Measurements from ENCODE around the gene TMEM126B. TPM values are rescaled to one million over a fixed set of nuclear protein-coding genes. Genes with fewer than 3 reads are reported as not detected.

TMEM126B gene
- total and polyA plus RNA-seq, 2 donors (not counting 1 experiment from before 2014, with no cell fraction given): 21.7 to 38.5 TPM

DNA sequence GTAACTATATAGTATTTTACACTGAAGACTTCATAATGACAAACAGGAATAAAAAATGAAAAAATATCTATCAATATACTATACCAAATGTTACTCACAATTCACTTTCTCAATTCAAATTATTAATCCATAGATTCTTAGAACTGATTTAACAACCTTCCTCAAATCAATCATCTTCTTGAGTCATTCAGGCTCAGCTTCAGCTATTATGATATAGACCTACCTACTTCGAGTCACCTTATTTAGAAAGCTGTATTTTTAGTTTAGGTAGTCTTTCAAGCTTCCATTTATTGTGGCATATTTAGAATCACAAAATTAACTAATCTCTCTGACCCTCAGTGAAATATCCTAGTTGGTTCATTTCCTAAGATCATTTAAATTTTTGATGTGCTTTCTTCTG, 28.4 kb downstream of the TMEM126B start:
- H3K27me3 ChIP-seq (replicated peaks in 1 of 4; ENCODE audit: control extremely low read depth in 1 of 4, control insufficient read depth in 3 of 4, insufficient read depth in 4 of 4, low read length in 3 of 4): no peaks in the 10 kb centered on the region
- Mint-ChIP-seq H3K4me3 (no peak overlapping the region), H3K27me3 (no peaks in the 10 kb centered on the region), H3K4me1 (peaks cover 24% of the 10 kb centered on the region), H3K9me3 (ENCODE audit: insufficient read depth) (no peaks in the 10 kb centered on the region), H3K27ac (no peak overlapping the region)
- peaks cover 7 to 45% of the 10 kb centered on the region in 2 experiments for H3K36me3 ChIP-seq (replicated peaks in 1 of 2; ENCODE audit: control extremely low read depth in 1 of 2, control insufficient read depth in 1 of 2, extremely low read depth in 1 of 2, insufficient read depth in 2 of 2, low read length in 1 of 2)
- peak overlapping the region in 1 of 2 donors; percentile 2 for H3K27ac ChIP-seq (ENCODE audit: low read length in 2 of 2)
- intact Hi-C loops (cut with micrococcal nuclease): no loop called here
- H2AFZ ChIP-seq (ENCODE audit: insufficient read depth, low read depth, low read length, poor library complexity, severe bottlenecking): no peak overlapping the region
- no peak for DNase-seq
- H3K4me1 ChIP-seq (ENCODE audit: control insufficient read depth in 2 of 2, insufficient read depth in 2 of 2, low read length in 2 of 2): peaks cover 0 to 6% of the 10 kb centered on the region in 2 donors
- peaks cover 17% of the 10 kb centered on the region for H4K20me1 ChIP-seq (ENCODE audit: control insufficient read depth, insufficient read depth, low read length, poor library complexity, severe bottlenecking)
- no peak overlapping the region for H3K4me3 ChIP-seq (ENCODE audit: control extremely low read depth in 1 of 5, extremely low read depth in 1 of 5, insufficient read depth in 1 of 5, low read depth in 2 of 5, low read length in 4 of 5)
- ChIA-PET POLR2A (no interaction called here), CTCF (interaction anchor here (0.9 kb wide), 1 partner anchor 23 kb away, joined by 3 read pairs; no protein-coding TSS in a partner anchor)
- no CpG with 5 or more reads among the region's 1 CpG for WGBS (ENCODE audit: insufficient coverage)
- no peak for ATAC-seq (ENCODE audit: low read depth)
- H3K79me2 ChIP-seq (ENCODE audit: control insufficient read depth, insufficient read depth, low read length): peaks cover 29% of the 10 kb centered on the region
- no peak for TF ChIP-seq CTCF (IDR thresholded peaks at IDR 0.05)
- no peak for TF ChIP-seq EZH2 (IDR thresholded peaks at IDR 0.05; ENCODE audit: borderline replicate concordance, insufficient read depth, low read depth, low read length, poor library complexity, severe bottlenecking)
- H3K4me2 ChIP-seq (replicated peaks; ENCODE audit: low read depth, low read length, poor library complexity, severe bottlenecking): no peak overlapping the region
- no peaks in the 10 kb centered on the region for H3K9me3 ChIP-seq (ENCODE audit: control extremely low read depth in 1 of 3, control insufficient read depth in 2 of 3, insufficient read depth in 1 of 3, low read length in 2 of 3)
- no peak overlapping the region for H3K9ac ChIP-seq (ENCODE audit: low read length)

- H4K20me1 ChIP-seq (ENCODE audit: control insufficient read depth, insufficient read depth, low read length, poor library complexity, severe bottlenecking): peaks cover 29% of the 10 kb centered on the region
- H3K4me3 Mint-ChIP-seq: no peak overlapping the region
- H3K4me1 Mint-ChIP-seq: peaks cover 34% of the 10 kb centered on the region
Observed at GRCh38 chr11:85658180-85658579, 29.8 kb downstream of the TMEM126B start.

More at GRCh38 chr11:85658180-85658579, 29.8 kb downstream of the TMEM126B start:
- H3K4me1 ChIP-seq (ENCODE audit: control insufficient read depth in 2 of 2, insufficient read depth in 2 of 2, low read length in 2 of 2): peaks cover 11 to 18% of the 10 kb centered on the region in 2 donors
- TF ChIP-seq CTCF (IDR thresholded peaks at IDR 0.05) (no peak), EZH2 (IDR thresholded peaks at IDR 0.05; ENCODE audit: borderline replicate concordance, insufficient read depth, low read depth, low read length, poor library complexity, severe bottlenecking) (no peak)
- H3K9ac ChIP-seq (ENCODE audit: low read length): no peak overlapping the region
- no peak overlapping the region for H3K27ac ChIP-seq (ENCODE audit: low read length in 2 of 2)
- Mint-ChIP-seq H3K27me3 (no peaks in the 10 kb centered on the region), H3K9me3 (ENCODE audit: insufficient read depth) (no peaks in the 10 kb centered on the region), H3K27ac (no peak overlapping the region)
- no peak overlapping the region for H2AFZ ChIP-seq (ENCODE audit: insufficient read depth, low read depth, low read length, poor library complexity, severe bottlenecking)
- POLR2A ChIA-PET: no interaction called here
- intact Hi-C loops (cut with micrococcal nuclease): no loop called here
- no peaks in the 10 kb centered on the region for H3K27me3 ChIP-seq (replicated peaks in 1 of 4; ENCODE audit: control extremely low read depth in 1 of 4, control insufficient read depth in 3 of 4, insufficient read depth in 4 of 4, low read length in 3 of 4)
- no peaks in the 10 kb centered on the region for H3K9me3 ChIP-seq (ENCODE audit: control extremely low read depth in 1 of 3, control insufficient read depth in 2 of 3, insufficient read depth in 1 of 3, low read length in 2 of 3)
- no peak overlapping the region for H3K4me2 ChIP-seq (replicated peaks; ENCODE audit: low read depth, low read length, poor library complexity, severe bottlenecking)
- H3K79me2 ChIP-seq (ENCODE audit: control insufficient read depth, insufficient read depth, low read length): peaks cover 43% of the 10 kb centered on the region
- no peak for DNase-seq
- no CpG with 5 or more reads among the region's 1 CpG for WGBS (ENCODE audit: insufficient coverage)
- H3K4me3 ChIP-seq (ENCODE audit: control extremely low read depth in 1 of 5, extremely low read depth in 1 of 5, insufficient read depth in 1 of 5, low read depth in 2 of 5, low read length in 4 of 5): no peak overlapping the region
- no peak for ATAC-seq (ENCODE audit: low read depth)
- CTCF ChIA-PET: no interaction called here
- peaks cover 5 to 51% of the 10 kb centered on the region in 2 experiments for H3K36me3 ChIP-seq (replicated peaks in 1 of 2; ENCODE audit: control extremely low read depth in 1 of 2, control insufficient read depth in 1 of 2, extremely low read depth in 1 of 2, insufficient read depth in 2 of 2, low read length in 1 of 2)

Data from B cell (primary cell).